ENCODE results near the gene ING3.

- TF ChIP-seq EZH2phosphoT487 (IDR thresholded peaks at IDR 0.05; ENCODE audit: borderline replicate concordance, low read length): no peak
- TF ChIP-seq CTCF (IDR thresholded peaks at IDR 0.05; ENCODE audit: low read depth, low read length, poor library complexity, severe bottlenecking): no peak
These were observed 29.8 kb upstream of the ING3 start for GRCh38 chr7:120920591-120921274.
